B cell (primary cell): ENCODE results near the gene GTF2IRD1.
"Not testable (repeated sequence)": the region's sequence is repeated elsewhere in the genome, so short reads cannot be mapped to it uniquely, and the experiment has no call there.

Experiments
- EZH2 ChIP-seq: IDR thresholded peaks from 2 replicates; pipeline ENCODE4 v1.6.1; 2012; ENCODE audit warnings: borderline replicate concordance, low read depth, mild to moderate bottlenecking, moderate library complexity, low read length; ENCODE audit not compliant: insufficient read depth, poor library complexity, severe bottlenecking
- TF ChIP-seq, protein P1 (sequence below): fragments of 200-600 bp; IDR thresholded peaks from one replicate; pipeline ENCODE4 v1.8.0; 2022; ENCODE audit warnings: antibody characterized with exemption, mild to moderate bottlenecking

DNA sequence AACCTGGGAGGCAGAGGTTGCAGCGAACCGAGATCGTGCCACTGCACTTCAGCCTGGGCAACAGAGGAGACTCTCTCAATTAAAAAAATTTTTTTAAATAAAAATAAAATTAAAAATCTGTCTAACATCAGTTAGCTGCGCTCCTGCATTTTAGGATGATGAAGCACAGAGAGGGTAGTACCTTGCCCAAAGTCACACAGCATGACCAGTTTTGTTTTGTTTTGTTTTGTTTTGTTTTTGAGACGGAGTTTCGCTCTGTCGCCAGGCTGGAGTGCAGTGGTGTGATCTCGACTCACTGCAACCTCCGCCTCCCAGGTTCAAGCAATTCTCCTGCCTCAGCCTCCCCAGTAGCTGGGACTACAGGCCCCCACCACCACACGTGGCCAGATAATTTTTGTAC is 55.7 kb downstream of the GTF2IRD1 start:
- TF ChIP-seq, protein P1, sequence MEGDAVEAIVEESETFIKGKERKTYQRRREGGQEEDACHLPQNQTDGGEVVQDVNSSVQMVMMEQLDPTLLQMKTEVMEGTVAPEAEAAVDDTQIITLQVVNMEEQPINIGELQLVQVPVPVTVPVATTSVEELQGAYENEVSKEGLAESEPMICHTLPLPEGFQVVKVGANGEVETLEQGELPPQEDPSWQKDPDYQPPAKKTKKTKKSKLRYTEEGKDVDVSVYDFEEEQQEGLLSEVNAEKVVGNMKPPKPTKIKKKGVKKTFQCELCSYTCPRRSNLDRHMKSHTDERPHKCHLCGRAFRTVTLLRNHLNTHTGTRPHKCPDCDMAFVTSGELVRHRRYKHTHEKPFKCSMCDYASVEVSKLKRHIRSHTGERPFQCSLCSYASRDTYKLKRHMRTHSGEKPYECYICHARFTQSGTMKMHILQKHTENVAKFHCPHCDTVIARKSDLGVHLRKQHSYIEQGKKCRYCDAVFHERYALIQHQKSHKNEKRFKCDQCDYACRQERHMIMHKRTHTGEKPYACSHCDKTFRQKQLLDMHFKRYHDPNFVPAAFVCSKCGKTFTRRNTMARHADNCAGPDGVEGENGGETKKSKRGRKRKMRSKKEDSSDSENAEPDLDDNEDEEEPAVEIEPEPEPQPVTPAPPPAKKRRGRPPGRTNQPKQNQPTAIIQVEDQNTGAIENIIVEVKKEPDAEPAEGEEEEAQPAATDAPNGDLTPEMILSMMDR, result not testable (repeated sequence)
- TF ChIP-seq EZH2, result not testable (repeated sequence)
